ENCODE data around the gene GINS2.

The GINS2 gene

GRCh38 chr16:85688586-85689284 lies at the start of gene GINS2:
Gene GINS2, minus strand, starts transcription at chr16:85688954. Its CDS starts 56 bp downstream, at chr16:85688898.
- peak; percentile 93 for DNase-seq

- no peak for DNase-seq
Measured at GRCh38 chr16:85736921-85737320, 48.2 kb upstream of the GINS2 start.

- no peak for DNase-seq
Measured at GRCh38 chr16:85735946-85736345, 47.2 kb upstream of the GINS2 start.

- no peak for DNase-seq
Measured at GRCh38 chr16:85735225-85735635, 46.5 kb upstream of the GINS2 start.

GRCh38 chr16:85734311-85735017 lies 45.7 kb upstream of the GINS2 start:
- no peak for DNase-seq

- DNase-seq: no peak
Measured at GRCh38 chr16:85733839-85734170, 45.1 kb upstream of the GINS2 start.

GRCh38 chr16:85733155-85733838 lies 44.5 kb upstream of the GINS2 start:
- DNase-seq: no peak

- DNase-seq: no peak
Measured at GRCh38 chr16:85731179-85731578, 42.4 kb upstream of the GINS2 start.

- no peak for DNase-seq
Measured at GRCh38 chr16:85730186-85730465, 41.4 kb upstream of the GINS2 start.

GRCh38 chr16:85729452-85730185 lies 40.9 kb upstream of the GINS2 start:
- no peak for DNase-seq

GRCh38 chr16:85728879-85729278 lies 40.1 kb upstream of the GINS2 start:
- DNase-seq: no peak

GRCh38 chr16:85724936-85725335 lies 36.2 kb upstream of the GINS2 start:
- DNase-seq: peak; percentile 83

GRCh38 chr16:85724126-85724879 lies 35.5 kb upstream of the GINS2 start:
- no peak for DNase-seq

GRCh38 chr16:85722128-85722893 lies 33.6 kb upstream of the GINS2 start:
- DNase-seq: no peak

- no peak for DNase-seq
Measured at GRCh38 chr16:85720302-85720637, 31.5 kb upstream of the GINS2 start.

GRCh38 chr16:85719605-85720301 lies 31.0 kb upstream of the GINS2 start:
- DNase-seq: no peak

GRCh38 chr16:85718682-85719081 lies 29.9 kb upstream of the GINS2 start:
- peak; percentile 37 for DNase-seq

GRCh38 chr16:85718153-85718477 lies 29.4 kb upstream of the GINS2 start:
- DNase-seq: no peak

GRCh38 chr16:85717393-85718152 lies 28.8 kb upstream of the GINS2 start:
- DNase-seq: peak; percentile 55

GRCh38 chr16:85716680-85717038 lies 27.9 kb upstream of the GINS2 start:
- DNase-seq: no peak
